T-helper 1 cell treated with Interleukin-12 subunit alpha and Interleukin-12 subunit beta and Interleukin-4 antibody, amounts not matched to agents 30 μg/mL and 1 μg/mL, for 36 hours (primary cell): ENCODE results near the gene NUDT17.
A peak's percentile ranks its signal among the peaks of the same experiment; 100 is the strongest.

Experiments
- H3K27ac Mint-ChIP-seq: one replicate; pipeline ENCODE4 v1.8.0; 2021; ENCODE audit warnings: mild to moderate bottlenecking, mixed read lengths
- H3K27me3 Mint-ChIP-seq: one replicate; pipeline ENCODE4 v1.8.0; 2021; ENCODE audit warnings: low read depth, mixed read lengths
- H3K36me3 Mint-ChIP-seq: one replicate; pipeline ENCODE4 v1.8.0; 2021; ENCODE audit warnings: low read depth, mixed read lengths
- H3K4me1 Mint-ChIP-seq: one replicate; pipeline ENCODE4 v1.8.0; 2021; ENCODE audit warnings: low read depth, mixed read lengths
- H3K4me3 Mint-ChIP-seq: one replicate; pipeline ENCODE4 v1.8.0; 2021; ENCODE audit warnings: mild to moderate bottlenecking, moderate library complexity, mixed read lengths
- H3K9me3 Mint-ChIP-seq: one replicate; pipeline ENCODE4 v1.8.0; 2021; ENCODE audit warnings: mixed read lengths

The NUDT17 gene

GRCh38 chr1:145863282-145864018 is 18.0 kb downstream of the NUDT17 start:
- H3K36me3 Mint-ChIP-seq, result peaks cover 3% of the 10 kb centered on the region
- no peak overlapping the region for H3K27ac Mint-ChIP-seq
- peaks cover 52% of the 10 kb centered on the region for H3K27me3 Mint-ChIP-seq
- H3K4me1 Mint-ChIP-seq, result peaks cover 8% of the 10 kb centered on the region
- H3K4me3 Mint-ChIP-seq, result no peak overlapping the region
- no peaks in the 10 kb centered on the region for H3K9me3 Mint-ChIP-seq

DNA sequence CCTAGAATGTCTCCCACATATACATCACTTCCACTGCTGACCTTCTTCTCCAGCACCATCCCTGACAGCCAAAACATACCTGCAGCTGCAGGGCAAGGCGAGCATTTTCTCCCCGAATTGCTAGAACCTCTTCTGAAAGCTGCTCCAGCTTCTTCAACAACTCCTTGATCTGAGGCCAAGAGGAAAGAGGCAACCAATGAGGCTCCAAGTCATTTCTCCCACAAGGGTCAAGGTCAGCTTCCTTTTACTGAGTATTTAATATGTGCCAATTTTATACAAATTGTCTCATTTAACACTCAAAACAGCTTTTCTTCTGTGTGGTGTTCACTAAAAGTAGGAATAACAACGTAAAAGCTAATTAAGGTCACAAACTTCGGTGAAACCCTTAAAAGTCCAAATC is 22.8 kb downstream of the NUDT17 start:
- Mint-ChIP-seq H3K27ac (no peak overlapping the region), H3K9me3 (no peaks in the 10 kb centered on the region), H3K36me3 (peaks cover 3% of the 10 kb centered on the region), H3K4me1 (peaks cover 17% of the 10 kb centered on the region), H3K4me3 (no peak overlapping the region), H3K27me3 (peaks cover 73% of the 10 kb centered on the region)

- Mint-ChIP-seq H3K27me3 (peaks cover 55% of the 10 kb centered on the region), H3K36me3 (peaks cover 3% of the 10 kb centered on the region), H3K27ac (peak overlapping the region; percentile 66), H3K4me3 (peak overlapping the region; percentile 75), H3K4me1 (peaks cover 19% of the 10 kb centered on the region), H3K9me3 (no peaks in the 10 kb centered on the region)
These were observed 26.8 kb downstream of the NUDT17 start for GRCh38 chr1:145871994-145872924.

GRCh38 chr1:145874646-145875045 is 29.2 kb downstream of the NUDT17 start:
- peaks cover 19% of the 10 kb centered on the region for H3K4me1 Mint-ChIP-seq
- H3K9me3 Mint-ChIP-seq, result no peaks in the 10 kb centered on the region
- H3K27me3 Mint-ChIP-seq, result peaks cover 50% of the 10 kb centered on the region
- H3K4me3 Mint-ChIP-seq, result no peak overlapping the region
- no peak overlapping the region for H3K27ac Mint-ChIP-seq
- no peaks in the 10 kb centered on the region for H3K36me3 Mint-ChIP-seq

- peaks cover 6% of the 10 kb centered on the region for H3K4me1 Mint-ChIP-seq
- H3K9me3 Mint-ChIP-seq, result no peaks in the 10 kb centered on the region
- H3K27me3 Mint-ChIP-seq, result peaks cover 36% of the 10 kb centered on the region
- peak overlapping the region; percentile 45 for H3K27ac Mint-ChIP-seq
- H3K36me3 Mint-ChIP-seq, result no peaks in the 10 kb centered on the region
- no peak overlapping the region for H3K4me3 Mint-ChIP-seq
These were observed 32.6 kb downstream of the NUDT17 start for GRCh38 chr1:145877923-145878486.

- H3K4me3 Mint-ChIP-seq, result no peak overlapping the region
- H3K4me1 Mint-ChIP-seq, result peaks cover 4% of the 10 kb centered on the region
- no peak overlapping the region for H3K27ac Mint-ChIP-seq
- peaks cover 35% of the 10 kb centered on the region for H3K27me3 Mint-ChIP-seq
- H3K9me3 Mint-ChIP-seq, result no peaks in the 10 kb centered on the region
- H3K36me3 Mint-ChIP-seq, result no peaks in the 10 kb centered on the region
These were observed 33.3 kb downstream of the NUDT17 start for GRCh38 chr1:145878724-145879123.

- Mint-ChIP-seq H3K4me3 (no peak overlapping the region), H3K4me1 (peaks cover 5% of the 10 kb centered on the region), H3K36me3 (no peaks in the 10 kb centered on the region), H3K27me3 (peaks cover 39% of the 10 kb centered on the region), H3K27ac (no peak overlapping the region), H3K9me3 (no peaks in the 10 kb centered on the region)
These were observed 34.3 kb downstream of the NUDT17 start for GRCh38 chr1:145879775-145880174.

- H3K27ac Mint-ChIP-seq, result no peak overlapping the region
- H3K4me3 Mint-ChIP-seq, result peak overlapping the region; percentile 76
- no peaks in the 10 kb centered on the region for H3K36me3 Mint-ChIP-seq
- H3K4me1 Mint-ChIP-seq, result peaks cover 15% of the 10 kb centered on the region
- no peaks in the 10 kb centered on the region for H3K9me3 Mint-ChIP-seq
- H3K27me3 Mint-ChIP-seq, result peaks cover 33% of the 10 kb centered on the region
These were observed 39.2 kb downstream of the NUDT17 start for GRCh38 chr1:145884675-145885074.

- no peaks in the 10 kb centered on the region for H3K36me3 Mint-ChIP-seq
- peaks cover 33% of the 10 kb centered on the region for H3K27me3 Mint-ChIP-seq
- H3K4me3 Mint-ChIP-seq, result peak within 1 kb of the TSS; percentile 76
- H3K9me3 Mint-ChIP-seq, result no peaks in the 10 kb centered on the region
- H3K4me1 Mint-ChIP-seq, result peaks cover 12% of the 10 kb centered on the region
- H3K27ac Mint-ChIP-seq, result peak within 1 kb of the TSS; percentile 7
These were observed 40.4 kb downstream of the NUDT17 start, which contains the start of gene ANKRD35 for GRCh38 chr1:145885738-145886287. ANKRD35 (minus strand) TSS chr1:145885866; CDS start chr1:145885758, 108 bp downstream.

DNA sequence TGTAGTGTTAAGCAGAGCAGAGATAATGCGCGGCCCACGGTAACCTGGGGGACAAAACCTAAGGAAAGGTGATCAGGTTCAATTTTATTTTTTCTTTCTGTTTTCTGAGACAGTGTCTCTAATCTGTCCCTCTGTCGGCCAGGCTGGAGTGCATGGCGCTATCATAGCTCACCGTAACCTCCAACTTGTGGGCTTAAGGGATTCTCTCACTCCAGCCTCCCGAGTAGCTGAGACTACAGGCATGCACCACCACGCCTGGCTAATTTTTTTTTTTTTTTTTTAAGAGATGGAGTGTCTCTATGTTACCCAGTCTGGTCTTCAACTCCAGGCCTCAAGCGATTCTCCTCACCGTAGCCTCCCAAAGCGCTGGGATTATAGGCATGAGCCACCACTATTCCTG is 41.0 kb downstream of the NUDT17 start:
- H3K9me3 Mint-ChIP-seq, result no peaks in the 10 kb centered on the region
- no peaks in the 10 kb centered on the region for H3K36me3 Mint-ChIP-seq
- H3K27ac Mint-ChIP-seq, result no peak overlapping the region
- H3K27me3 Mint-ChIP-seq, result peaks cover 30% of the 10 kb centered on the region
- H3K4me3 Mint-ChIP-seq, result peak overlapping the region; percentile 76
- H3K4me1 Mint-ChIP-seq, result peaks cover 12% of the 10 kb centered on the region

- no peak overlapping the region for H3K27ac Mint-ChIP-seq
- no peaks in the 10 kb centered on the region for H3K36me3 Mint-ChIP-seq
- H3K4me1 Mint-ChIP-seq, result peaks cover 12% of the 10 kb centered on the region
- peaks cover 28% of the 10 kb centered on the region for H3K27me3 Mint-ChIP-seq
- no peaks in the 10 kb centered on the region for H3K9me3 Mint-ChIP-seq
- peak overlapping the region; percentile 76 for H3K4me3 Mint-ChIP-seq
These were observed 41.4 kb downstream of the NUDT17 start for GRCh38 chr1:145886816-145887215.

DNA sequence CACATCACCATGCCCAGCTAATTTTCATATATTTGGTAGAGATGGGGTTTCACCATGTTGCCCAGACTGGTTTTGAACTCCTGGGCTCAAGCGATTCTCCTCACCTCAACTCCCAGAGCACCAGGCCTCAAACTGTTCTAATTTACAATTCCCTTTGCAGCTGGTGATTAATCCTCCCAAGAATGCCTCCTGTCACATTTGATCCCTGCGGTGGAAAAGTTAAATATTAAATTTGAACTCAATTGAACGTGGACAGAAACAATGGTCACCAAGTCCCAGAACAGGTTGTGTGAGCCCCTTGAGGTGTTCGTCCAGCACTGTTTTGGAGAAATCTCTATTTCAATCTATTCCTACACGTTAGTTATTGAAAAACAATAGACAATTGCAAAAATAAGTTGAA is 42.2 kb downstream of the NUDT17 start:
- peaks cover 26% of the 10 kb centered on the region for H3K27me3 Mint-ChIP-seq
- no peak overlapping the region for H3K4me3 Mint-ChIP-seq
- no peak overlapping the region for H3K27ac Mint-ChIP-seq
- H3K9me3 Mint-ChIP-seq, result no peaks in the 10 kb centered on the region
- H3K4me1 Mint-ChIP-seq, result peaks cover 13% of the 10 kb centered on the region
- no peaks in the 10 kb centered on the region for H3K36me3 Mint-ChIP-seq

DNA sequence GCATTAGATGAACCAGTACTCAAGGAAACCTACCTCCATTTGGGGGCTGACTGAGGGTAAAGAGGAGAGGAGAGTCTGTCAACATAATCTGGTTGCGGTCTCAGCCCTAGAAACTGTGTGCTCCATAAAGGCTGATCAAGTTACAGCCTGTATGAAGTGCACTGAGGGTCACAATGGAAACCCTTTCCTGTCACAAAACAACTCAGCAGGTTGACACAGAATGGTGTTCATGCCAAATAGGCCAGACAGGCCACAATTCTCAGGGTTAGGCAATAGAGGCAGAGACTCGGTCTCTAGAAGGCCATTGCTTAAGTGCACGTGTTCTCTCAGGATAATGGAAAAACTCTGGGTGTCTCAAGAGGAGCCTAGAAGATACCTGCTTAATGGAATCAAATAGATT is 44.3 kb downstream of the NUDT17 start:
- Mint-ChIP-seq H3K27ac (no peak overlapping the region), H3K27me3 (peaks cover 8% of the 10 kb centered on the region), H3K9me3 (no peaks in the 10 kb centered on the region), H3K4me3 (no peak overlapping the region), H3K36me3 (no peaks in the 10 kb centered on the region), H3K4me1 (peaks cover 12% of the 10 kb centered on the region)

DNA sequence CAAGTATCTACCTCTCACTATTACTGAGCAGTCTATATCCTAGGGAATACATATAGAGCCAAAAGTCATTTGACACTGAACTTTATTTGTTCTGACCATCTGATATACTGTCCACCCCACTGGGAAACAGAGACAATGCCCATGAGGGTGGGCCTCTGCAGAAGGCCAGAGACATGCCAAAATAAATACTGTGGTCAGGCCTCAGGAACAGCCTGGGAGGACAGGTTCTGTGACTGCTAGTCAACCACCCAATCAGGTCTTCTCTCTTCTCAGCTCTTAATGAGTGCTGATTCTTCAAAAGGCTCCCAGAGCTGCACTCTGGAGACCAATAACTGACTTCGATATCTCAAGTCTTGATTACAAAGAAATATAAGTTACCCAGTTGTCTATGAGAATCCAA is 45.7 kb downstream of the NUDT17 start:
- no peaks in the 10 kb centered on the region for H3K27me3 Mint-ChIP-seq
- H3K27ac Mint-ChIP-seq, result no peak overlapping the region
- H3K4me1 Mint-ChIP-seq, result peaks cover 4% of the 10 kb centered on the region
- no peaks in the 10 kb centered on the region for H3K9me3 Mint-ChIP-seq
- no peaks in the 10 kb centered on the region for H3K36me3 Mint-ChIP-seq
- no peak overlapping the region for H3K4me3 Mint-ChIP-seq
